B cell (primary cell): ENCODE data around the gene PEX16.

Source experiments
- EZH2 ChIP-seq: IDR thresholded peaks from 2 replicates; pipeline ENCODE4 v1.6.1; 2012; ENCODE audit warnings: borderline replicate concordance, low read depth, mild to moderate bottlenecking, moderate library complexity, low read length; ENCODE audit not compliant: insufficient read depth, poor library complexity, severe bottlenecking
- TF ChIP-seq, protein P1 (sequence below): fragments of 200-600 bp; IDR thresholded peaks from one replicate; pipeline ENCODE4 v1.8.0; 2022; ENCODE audit warnings: antibody characterized with exemption, mild to moderate bottlenecking

GRCh38 chr11:45899448-45900174, 18.1 kb downstream of the PEX16 start:
- TF ChIP-seq, protein P1, sequence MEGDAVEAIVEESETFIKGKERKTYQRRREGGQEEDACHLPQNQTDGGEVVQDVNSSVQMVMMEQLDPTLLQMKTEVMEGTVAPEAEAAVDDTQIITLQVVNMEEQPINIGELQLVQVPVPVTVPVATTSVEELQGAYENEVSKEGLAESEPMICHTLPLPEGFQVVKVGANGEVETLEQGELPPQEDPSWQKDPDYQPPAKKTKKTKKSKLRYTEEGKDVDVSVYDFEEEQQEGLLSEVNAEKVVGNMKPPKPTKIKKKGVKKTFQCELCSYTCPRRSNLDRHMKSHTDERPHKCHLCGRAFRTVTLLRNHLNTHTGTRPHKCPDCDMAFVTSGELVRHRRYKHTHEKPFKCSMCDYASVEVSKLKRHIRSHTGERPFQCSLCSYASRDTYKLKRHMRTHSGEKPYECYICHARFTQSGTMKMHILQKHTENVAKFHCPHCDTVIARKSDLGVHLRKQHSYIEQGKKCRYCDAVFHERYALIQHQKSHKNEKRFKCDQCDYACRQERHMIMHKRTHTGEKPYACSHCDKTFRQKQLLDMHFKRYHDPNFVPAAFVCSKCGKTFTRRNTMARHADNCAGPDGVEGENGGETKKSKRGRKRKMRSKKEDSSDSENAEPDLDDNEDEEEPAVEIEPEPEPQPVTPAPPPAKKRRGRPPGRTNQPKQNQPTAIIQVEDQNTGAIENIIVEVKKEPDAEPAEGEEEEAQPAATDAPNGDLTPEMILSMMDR, result no peak
- TF ChIP-seq EZH2, result no peak
